Subcutaneous adipose tissue (tissue), 4 donors: ENCODE results near the gene BBS1. TPM values are rescaled to one million over a fixed set of nuclear protein-coding genes. Genes with fewer than 3 reads are reported as not detected.

Source experiments
- total RNA-seq, 4 donors: library from RNA; depleted of rRNA; stranded (reverse); fragments of >200 nt; gene quantifications; one replicate each; pipeline ENCODE4 v1.1.0, GENCODE V29; 2016
- TF ChIP-seq, protein P1 (sequence below): fragments of 450-650 bp; IDR thresholded peaks from one replicate; pipeline ENCODE4 v1.5.1; 2016; ENCODE audit warnings: low read depth, mild to moderate bottlenecking, control low read depth, antibody characterized with exemption, moderate library complexity

BBS1 gene
- total RNA-seq, 4 donors from 2014 or later, result 25.5 to 53.7 (median 39.3) TPM

- TF ChIP-seq, protein P1, sequence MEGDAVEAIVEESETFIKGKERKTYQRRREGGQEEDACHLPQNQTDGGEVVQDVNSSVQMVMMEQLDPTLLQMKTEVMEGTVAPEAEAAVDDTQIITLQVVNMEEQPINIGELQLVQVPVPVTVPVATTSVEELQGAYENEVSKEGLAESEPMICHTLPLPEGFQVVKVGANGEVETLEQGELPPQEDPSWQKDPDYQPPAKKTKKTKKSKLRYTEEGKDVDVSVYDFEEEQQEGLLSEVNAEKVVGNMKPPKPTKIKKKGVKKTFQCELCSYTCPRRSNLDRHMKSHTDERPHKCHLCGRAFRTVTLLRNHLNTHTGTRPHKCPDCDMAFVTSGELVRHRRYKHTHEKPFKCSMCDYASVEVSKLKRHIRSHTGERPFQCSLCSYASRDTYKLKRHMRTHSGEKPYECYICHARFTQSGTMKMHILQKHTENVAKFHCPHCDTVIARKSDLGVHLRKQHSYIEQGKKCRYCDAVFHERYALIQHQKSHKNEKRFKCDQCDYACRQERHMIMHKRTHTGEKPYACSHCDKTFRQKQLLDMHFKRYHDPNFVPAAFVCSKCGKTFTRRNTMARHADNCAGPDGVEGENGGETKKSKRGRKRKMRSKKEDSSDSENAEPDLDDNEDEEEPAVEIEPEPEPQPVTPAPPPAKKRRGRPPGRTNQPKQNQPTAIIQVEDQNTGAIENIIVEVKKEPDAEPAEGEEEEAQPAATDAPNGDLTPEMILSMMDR, result no peak
Observed at GRCh38 chr11:66542362-66542761, 31.9 kb downstream of the BBS1 start.

GRCh38 chr11:66543263-66544107 is 33.0 kb downstream of the BBS1 start:
- TF ChIP-seq, protein P1, result no peak

DNA sequence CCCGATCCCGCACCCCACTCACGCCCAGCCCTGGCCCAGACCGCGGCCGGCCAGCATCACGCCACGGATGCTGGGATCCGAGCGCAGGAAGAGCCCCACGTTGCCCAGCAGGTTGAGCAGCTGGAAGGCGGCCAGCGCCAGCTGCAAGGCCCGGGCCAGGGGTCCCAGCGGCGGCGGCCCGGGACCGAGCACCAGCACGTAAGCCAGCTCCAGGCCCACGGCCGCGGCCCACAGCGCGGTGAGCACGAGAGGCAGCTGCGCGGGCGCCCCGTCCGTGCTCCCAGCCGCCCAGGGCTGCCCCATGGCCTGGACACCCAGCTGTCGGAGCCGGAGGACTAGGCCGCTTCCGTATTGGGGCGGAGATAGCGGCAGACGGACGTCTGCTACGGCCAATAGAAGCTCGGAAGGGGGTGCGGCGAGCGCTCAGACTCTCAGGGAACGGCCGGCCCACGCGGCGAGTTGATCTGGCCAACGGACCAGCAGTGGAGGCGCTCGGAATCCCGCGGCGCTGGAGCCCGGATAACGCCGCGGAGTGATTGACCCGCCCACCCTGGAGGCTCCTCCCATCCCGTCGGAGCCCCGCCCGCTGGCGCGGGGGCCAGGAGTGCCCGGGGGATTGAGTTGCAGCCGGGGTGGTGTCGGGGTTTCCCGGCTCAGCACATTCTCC is 35.4 kb downstream of the BBS1 start, which contains the start of gene ZDHHC24:
TSS of gene ZDHHC24 (minus strand) at position 348 of the 667 bp plus-strand sequence. CDS start at position 303, 45 bp downstream.
- TF ChIP-seq, protein P1, result no peak

GRCh38 chr11:66546368-66546965 is 36.0 kb downstream of the BBS1 start, which contains the start of gene ACTN3:
Gene ACTN3 (plus strand): TSS chr11:66546903. CDS start chr11:66546938, 35 bp downstream.
- TF ChIP-seq, protein P1, result no peak

GRCh38 chr11:66546966-66547661 is 36.7 kb downstream of the BBS1 start:
- TF ChIP-seq, protein P1, result no peak

DNA sequence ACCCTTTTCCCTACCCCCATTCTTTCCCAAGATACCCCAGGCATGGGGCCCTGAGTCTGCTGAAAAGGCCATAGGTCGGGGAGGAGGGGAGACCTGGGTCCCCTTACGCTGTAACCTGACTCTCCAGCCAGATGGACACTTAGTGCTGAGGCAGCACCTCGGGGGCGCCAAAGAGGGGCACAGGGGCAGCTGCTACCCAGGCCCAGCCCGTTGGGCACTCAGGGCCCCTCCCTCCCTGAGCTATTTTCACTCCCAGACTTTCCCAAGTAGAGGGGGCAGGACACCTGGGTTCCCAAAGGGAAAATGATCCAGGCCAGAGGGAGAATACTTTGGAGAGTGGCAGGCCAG is 37.2 kb downstream of the BBS1 start:
- TF ChIP-seq, protein P1, result no peak
